GM12878 (cell line): ENCODE data around the gene MPPED1. TPM values are rescaled to one million over a fixed set of nuclear protein-coding genes. Genes with fewer than 3 reads are reported as not detected.

Experiments used
- ATAC-seq: fragments of 200-7000 bp; cut with Tn5 transposase; 3 replicates; pipeline ENCODE4 v1.9.1; 2020; ENCODE audit warnings: mild to moderate bottlenecking, moderate library complexity
- BruUV-seq: library from RNA; stranded (reverse); fragments of 400-500 nt; replicated peaks from 2 replicates; lab custom pipeline; 2021; lab: Mats Ljungman, UMichigan
- CTCF ChIA-PET: fragments of 300-600 bp; sonication (Branson Sonifier 250); formaldehyde crosslinking; extraction: SDS; loops from one replicate; lab custom pipeline; 2021; ENCODE audit warnings: inconsistent platforms; lab: Yijun Ruan, JAX
- POLR2A ChIA-PET: fragments of 350-600 bp; formaldehyde crosslinking; extraction: SDS; loops from one replicate; lab custom pipeline; 2021; ENCODE audit warnings: inconsistent platforms; lab: Charles Lee
- RAD21 ChIA-PET: fragments of 300-600 bp; sonication (Branson Sonifier 250); formaldehyde crosslinking; loops from one replicate; lab custom pipeline; 2023; ENCODE audit warnings: antibody characterized with exemption; ENCODE audit not compliant: unreplicated experiment; lab: Charles Lee
- SMC1A ChIA-PET: fragments of 300-600 bp; sonication (Branson Sonifier 250); formaldehyde crosslinking; loops from one replicate; lab custom pipeline; 2023; ENCODE audit not compliant: unreplicated experiment, uncharacterized antibody; lab: Charles Lee
- DNase-seq: peaks from one replicate; pipeline ENCODE4 v3.0.0-alpha.2; 2011; ENCODE audit warnings: low read depth, low spot score
- FAIRE-seq: peaks from 3 replicates; lab custom pipeline; 2011; peaks lifted over from hg19 to GRCh38; lab: Jason Lieb, UNC
- H2AFZ ChIP-seq: 2 replicates; pipeline ENCODE4 v1.6.0; 2011; ENCODE audit warnings: low read depth, low read length, control low read depth; ENCODE audit not compliant: control insufficient read depth
- H3K27ac ChIP-seq: 2 replicates; pipeline ENCODE4 v1.5.1; 2011; ENCODE audit warnings: control low read depth; ENCODE audit not compliant: control insufficient read depth, insufficient read depth
- H3K27me3 ChIP-seq, 2 experiments: replicated peaks in 1 of 2; 2 replicates each; pipeline versions ENCODE4 v1.6.0 to v1.6.1; 2011; ENCODE audit warnings: low read length in 1 of 2; ENCODE audit not compliant: control insufficient read depth in 2 of 2, insufficient read depth in 2 of 2
- H3K36me3 ChIP-seq, 2 experiments: 2 replicates each; pipeline ENCODE4 v1.5.1; 2011; ENCODE audit warnings: low read length in 1 of 2; ENCODE audit not compliant: control insufficient read depth in 2 of 2, insufficient read depth in 2 of 2
- H3K4me1 ChIP-seq: 2 replicates; pipeline ENCODE4 v1.6.1; 2011; ENCODE audit warnings: mild to moderate bottlenecking, low read length, moderate library complexity, mixed read lengths; ENCODE audit not compliant: control insufficient read depth, insufficient read depth
- H3K4me2 ChIP-seq: 2 replicates; pipeline ENCODE4 v1.6.0; 2011; ENCODE audit warnings: control low read depth; ENCODE audit not compliant: control insufficient read depth, insufficient read depth
- H3K4me3 ChIP-seq: fragments of 200-600 bp; sonication (generic); 2 replicates; pipeline ENCODE4 v1.5.1; 2016
- H3K79me2 ChIP-seq: 2 replicates; pipeline ENCODE4 v1.6.0; 2011; ENCODE audit warnings: low read length; ENCODE audit not compliant: control insufficient read depth, insufficient read depth
- H3K9ac ChIP-seq: 2 replicates; pipeline ENCODE4 v1.8.0; 2011; ENCODE audit warnings: low read length, control low read depth, mixed read lengths; ENCODE audit not compliant: control insufficient read depth, insufficient read depth
- H3K9me3 ChIP-seq: replicated peaks from 3 replicates; pipeline ENCODE4 v1.5.1; 2011; ENCODE audit warnings: mild to moderate bottlenecking, low read length; ENCODE audit not compliant: control insufficient read depth, insufficient read depth
- H4K20me1 ChIP-seq: 2 replicates; pipeline ENCODE4 v1.6.0; 2011; ENCODE audit not compliant: control insufficient read depth, insufficient read depth
- BCLAF1 ChIP-seq: fragments of 450-650 bp; IDR thresholded peaks from 2 replicates; pipeline ENCODE4 v1.6.1; 2017; ENCODE audit warnings: antibody characterized with exemption, mild to moderate bottlenecking, moderate library complexity
- POLR2AphosphoS5 ChIP-seq: IDR thresholded peaks from 2 replicates; pipeline ENCODE4 v1.6.1; 2011; ENCODE audit warnings: mild to moderate bottlenecking, low read length, inconsistent platforms
- SP1 ChIP-seq: IDR thresholded peaks from one replicate; pipeline ENCODE4 v1.6.1; 2011; ENCODE audit warnings: low read depth, low read length
- SPI1 ChIP-seq: IDR thresholded peaks from 2 replicates; pipeline ENCODE4 v1.6.1; 2011; ENCODE audit warnings: low read depth, mild to moderate bottlenecking, low read length, moderate library complexity, borderline replicate concordance; ENCODE audit not compliant: insufficient read depth
- SUZ12 ChIP-seq: fragments of 200-600 bp; sonication (generic); IDR thresholded peaks from one replicate; pipeline ENCODE4 v1.6.1; 2018; ENCODE audit warnings: antibody characterized with exemption, mild to moderate bottlenecking; ENCODE audit not compliant: unreplicated experiment
- YY1 ChIP-seq: IDR thresholded peaks from 2 replicates; pipeline ENCODE4 v1.6.1; 2011; ENCODE audit warnings: low read depth, mild to moderate bottlenecking, low read length
- ZNF207 ChIP-seq: fragments of 450-650 bp; IDR thresholded peaks from 2 replicates; pipeline ENCODE4 v1.6.1; 2014; ENCODE audit warnings: antibody characterized with exemption, mild to moderate bottlenecking, borderline replicate concordance
- WGBS: methylation state at CpG from one replicate; pipeline ENCODE4 v1.1.6; 2016; ENCODE audit warnings: low lambda C conversion rate; ENCODE audit not compliant: insufficient replicate concordance, insufficient coverage; ENCODE audit errors: missing lambda C conversion rate; 5-methylcytosine and 5-hydroxymethylcytosine counted together
- in situ Hi-C: fragments of 300-500 bp; cut with MboI; formaldehyde crosslinking; loops from 9 replicates; pipeline ENCODE4 v1.14.3; 2018; ENCODE audit warnings: mixed read lengths
- intact Hi-C: fragments of 100-400 bp; cut with micrococcal nuclease; formaldehyde crosslinking; loops from one replicate; pipeline ENCODE4 v1.14.2; 2022; ENCODE audit not compliant: unreplicated experiment
- polyA plus RNA-seq, 11 experiments: library from polyadenylated mRNA; depleted of rRNA in 4 of 11; unstranded in 6 of 11; stranded (reverse) in 5 of 11; fragments of >200 nt; fragmentation: Nextera tagmentation in 4 of 11; fragmentation: Illumina TruSeq in 1 of 11; extraction: Ambion mirVana in 4 of 11; extraction: Trizol in 1 of 11; gene quantifications; 1 replicate in 1 of 11; 2 replicates in 10 of 11; pipeline versions ENCODE4 v1.2.1 to v1.2.3, GENCODE V29; 2011 to 2016; ENCODE audit warnings: inconsistent platforms in 2 of 11, missing spikeins in 2 of 11, low read depth in 1 of 11
- total RNA-seq, 4 experiments: library from RNA; depleted of rRNA in 3 of 4; stranded (reverse); fragments of >200 nt in 3 of 4; fragmentation: Illumina TruSeq in 1 of 4; extraction: Trizol in 1 of 4; gene quantifications; 2 replicates each; pipeline versions ENCODE4 v1.2.1 to v1.2.3, GENCODE V29; 2013 to 2021

Gene MPPED1
- total and polyA plus RNA-seq, 10 of the 15 experiments (the other 5 are each of a cell fraction or from before 2014, with no cell fraction given): 0.11 TPM; not detected in 9

- CTCF ChIA-PET: no interaction called here
- SMC1A ChIA-PET: no interaction called here
- Histone ChIP-seq H3K9me3 (no peaks in the 10 kb centered on the region), H3K27me3 (no peaks in the 10 kb centered on the region; a peak in 1 of 4 replicates), H4K20me1 (no peaks in the 10 kb centered on the region), H3K4me2 (no peak overlapping the region), H3K4me3 (no peak overlapping the region), H3K79me2 (no peaks in the 10 kb centered on the region), H2AFZ (no peak overlapping the region), H3K36me3 (no peaks in the 10 kb centered on the region), H3K9ac (no peak overlapping the region), H3K4me1 (no peaks in the 10 kb centered on the region), H3K27ac (no peak overlapping the region)
- no peak for FAIRE-seq
- in situ Hi-C loops (no loop called here), intact Hi-C loops (no loop called here)
- BruUV-seq: no TSS peak
- RAD21 ChIA-PET: no interaction called here
- ATAC-seq: no peak
- no peak for DNase-seq
- TF ChIP-seq SPI1 (no peak), SUZ12 (no peak), ZNF207 (no peak), SP1 (no peak), YY1 (no peak), BCLAF1 (no peak), POLR2AphosphoS5 (no peak)
- 48% methylated on average over 7 of the region's 14 CpGs for WGBS
- POLR2A ChIA-PET: no interaction called here
Observed at GRCh38 chr22:43505423-43505822, 93.6 kb downstream of the MPPED1 start.
